ENCODE results near the gene PRXL2B.
A peak's percentile ranks its signal among the peaks of the same experiment; 100 is the strongest.

The PRXL2B gene

DNA sequence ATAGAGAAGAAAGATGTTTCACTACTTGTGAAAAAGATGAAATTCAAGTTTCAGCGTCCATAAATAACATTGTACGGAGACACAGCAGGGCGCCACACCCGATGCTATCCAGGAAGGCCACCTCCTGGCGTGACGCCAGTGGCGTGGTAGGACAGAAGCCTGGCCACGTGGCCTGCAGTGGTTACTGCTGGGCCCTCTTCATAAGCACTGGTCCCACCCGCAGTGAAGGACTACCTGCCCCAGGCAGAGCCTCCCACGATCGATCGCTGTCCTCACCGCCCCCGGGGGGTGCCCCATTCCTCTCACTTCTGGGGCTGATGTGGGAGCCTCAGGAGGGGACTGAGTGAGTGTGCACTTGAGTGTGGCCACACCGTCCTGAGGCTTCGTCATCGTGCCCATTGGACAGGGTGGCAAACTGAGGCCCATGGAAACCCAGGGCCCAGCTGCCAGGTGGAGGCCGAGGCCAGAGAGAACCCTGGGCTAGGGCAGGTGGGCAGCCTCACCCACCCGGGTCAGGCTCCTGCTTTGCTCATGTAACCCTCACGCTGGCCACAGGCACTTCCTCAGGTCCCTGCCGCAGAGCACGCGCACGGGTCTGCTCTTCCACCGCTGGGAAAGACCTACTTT is 44.8 kb upstream of the PRXL2B start:
- TF ChIP-seq, protein P1, sequence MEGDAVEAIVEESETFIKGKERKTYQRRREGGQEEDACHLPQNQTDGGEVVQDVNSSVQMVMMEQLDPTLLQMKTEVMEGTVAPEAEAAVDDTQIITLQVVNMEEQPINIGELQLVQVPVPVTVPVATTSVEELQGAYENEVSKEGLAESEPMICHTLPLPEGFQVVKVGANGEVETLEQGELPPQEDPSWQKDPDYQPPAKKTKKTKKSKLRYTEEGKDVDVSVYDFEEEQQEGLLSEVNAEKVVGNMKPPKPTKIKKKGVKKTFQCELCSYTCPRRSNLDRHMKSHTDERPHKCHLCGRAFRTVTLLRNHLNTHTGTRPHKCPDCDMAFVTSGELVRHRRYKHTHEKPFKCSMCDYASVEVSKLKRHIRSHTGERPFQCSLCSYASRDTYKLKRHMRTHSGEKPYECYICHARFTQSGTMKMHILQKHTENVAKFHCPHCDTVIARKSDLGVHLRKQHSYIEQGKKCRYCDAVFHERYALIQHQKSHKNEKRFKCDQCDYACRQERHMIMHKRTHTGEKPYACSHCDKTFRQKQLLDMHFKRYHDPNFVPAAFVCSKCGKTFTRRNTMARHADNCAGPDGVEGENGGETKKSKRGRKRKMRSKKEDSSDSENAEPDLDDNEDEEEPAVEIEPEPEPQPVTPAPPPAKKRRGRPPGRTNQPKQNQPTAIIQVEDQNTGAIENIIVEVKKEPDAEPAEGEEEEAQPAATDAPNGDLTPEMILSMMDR (IDR thresholded peaks at IDR 0.05; ENCODE audit: insufficient read depth, low read length): no peak
- TF ChIP-seq SPI1 (IDR thresholded peaks at IDR 0.05; ENCODE audit: borderline replicate concordance, low read depth) (no peak), POLR2AphosphoS5 (IDR thresholded peaks at IDR 0.05; ENCODE audit: low read depth) (no peak), REST (IDR thresholded peaks at IDR 0.05; ENCODE audit: insufficient replicate concordance, low read depth) (no peak), GABPA (IDR thresholded peaks at IDR 0.05; ENCODE audit: low read depth) (no peak)
- Histone ChIP-seq H3K27ac (replicated peaks) (no peak overlapping the region), H3K4me3 (replicated peaks; ENCODE audit: insufficient read depth, low read length) (no peak overlapping the region), H3K27me3 (ENCODE audit: insufficient read depth, poor library complexity, severe bottlenecking) (peaks cover 3% of the 10 kb centered on the region)
- no peak for DNase-seq (ENCODE audit: low read depth in 1 of 2, low spot score in 1 of 2)

GRCh38 chr1:2542246-2542915 is 44.2 kb upstream of the PRXL2B start:
- TF ChIP-seq, protein P1 (IDR thresholded peaks at IDR 0.05; ENCODE audit: insufficient read depth, low read length): no peak
- TF ChIP-seq REST (IDR thresholded peaks at IDR 0.05; ENCODE audit: insufficient replicate concordance, low read depth) (no peak), GABPA (IDR thresholded peaks at IDR 0.05; ENCODE audit: low read depth) (no peak), POLR2AphosphoS5 (IDR thresholded peaks at IDR 0.05; ENCODE audit: low read depth) (no peak), SPI1 (IDR thresholded peaks at IDR 0.05; ENCODE audit: borderline replicate concordance, low read depth) (no peak)
- no peak for DNase-seq (ENCODE audit: low read depth in 1 of 2, low spot score in 1 of 2)
- Histone ChIP-seq H3K27me3 (ENCODE audit: insufficient read depth, poor library complexity, severe bottlenecking) (peaks cover 2% of the 10 kb centered on the region), H3K4me3 (replicated peaks; ENCODE audit: insufficient read depth, low read length) (no peak overlapping the region), H3K27ac (replicated peaks) (no peak overlapping the region)

- TF ChIP-seq, protein P1 (IDR thresholded peaks at IDR 0.05; ENCODE audit: insufficient read depth, low read length): no peak
- TF ChIP-seq POLR2AphosphoS5 (IDR thresholded peaks at IDR 0.05; ENCODE audit: low read depth) (no peak), REST (IDR thresholded peaks at IDR 0.05; ENCODE audit: insufficient replicate concordance, low read depth) (no peak)
- no peak overlapping the region for H3K4me3 ChIP-seq (replicated peaks; ENCODE audit: insufficient read depth, low read length)
- peak in 1 of 2 experiments; percentile 43 for DNase-seq (ENCODE audit: low read depth in 1 of 2, low spot score in 1 of 2)
Observed at GRCh38 chr1:2543543-2544092, 43.0 kb upstream of the PRXL2B start.

More at GRCh38 chr1:2543543-2544092, 43.0 kb upstream of the PRXL2B start:
- H3K27ac ChIP-seq (replicated peaks): peak overlapping the region; percentile 30
- H3K27me3 ChIP-seq (ENCODE audit: insufficient read depth, poor library complexity, severe bottlenecking): peaks cover 2% of the 10 kb centered on the region
